ENCODE data around the gene SLAIN1.

The SLAIN1 gene

GRCh38 chr13:77715233-77715891 is 17.9 kb downstream of the SLAIN1 start:
- Histone ChIP-seq H3K27me3 (ENCODE audit: control insufficient read depth, insufficient read depth, low read length) (no peaks in the 10 kb centered on the region), H3K9me3 (ENCODE audit: control insufficient read depth, insufficient read depth, low read depth, low read length) (0 out of 2 replicates have a peak, but pooled peaks cover 8% of the 10 kb centered on the region), H3K4me3 (ENCODE audit: low read depth, low read length) (no peak overlapping the region), H3K36me3 (ENCODE audit: control insufficient read depth, insufficient read depth, low read length) (no peaks in the 10 kb centered on the region), H3K4me1 (ENCODE audit: control insufficient read depth, insufficient read depth, low read length) (no peaks in the 10 kb centered on the region; the same call in 1 of the 2 replicates), H3K27ac (ENCODE audit: low read depth, low read length) (no peak overlapping the region), H3K9ac (ENCODE audit: low read length) (no peak overlapping the region)

- H3K4me1 ChIP-seq (ENCODE audit: control insufficient read depth, insufficient read depth, low read length) = no peaks in the 10 kb centered on the region; the same call in 1 of the 2 replicates
- H3K27ac ChIP-seq (ENCODE audit: low read depth, low read length) = no peak overlapping the region
- H3K9ac ChIP-seq (ENCODE audit: low read length) = no peak overlapping the region
- no peaks in the 10 kb centered on the region for H3K36me3 ChIP-seq (ENCODE audit: control insufficient read depth, insufficient read depth, low read length)
- H3K4me3 ChIP-seq (ENCODE audit: low read depth, low read length) = no peak overlapping the region
- 0 out of 2 replicates have a peak, but pooled peaks cover 1% of the 10 kb centered on the region for H3K9me3 ChIP-seq (ENCODE audit: control insufficient read depth, insufficient read depth, low read depth, low read length)
- no peaks in the 10 kb centered on the region for H3K27me3 ChIP-seq (ENCODE audit: control insufficient read depth, insufficient read depth, low read length)
Observed at GRCh38 chr13:77716692-77717091, 19.2 kb downstream of the SLAIN1 start.

- H3K27me3 ChIP-seq (ENCODE audit: control insufficient read depth, insufficient read depth, low read length) = no peaks in the 10 kb centered on the region
- no peak overlapping the region for H3K9ac ChIP-seq (ENCODE audit: low read length)
- no peaks in the 10 kb centered on the region for H3K36me3 ChIP-seq (ENCODE audit: control insufficient read depth, insufficient read depth, low read length)
- no peak overlapping the region for H3K27ac ChIP-seq (ENCODE audit: low read depth, low read length)
- no peak overlapping the region for H3K4me3 ChIP-seq (ENCODE audit: low read depth, low read length)
- H3K9me3 ChIP-seq (ENCODE audit: control insufficient read depth, insufficient read depth, low read depth, low read length) = no peaks in the 10 kb centered on the region
- H3K4me1 ChIP-seq (ENCODE audit: control insufficient read depth, insufficient read depth, low read length) = no peaks in the 10 kb centered on the region; the same call in 1 of the 2 replicates
Observed at GRCh38 chr13:77717508-77717907, 20.0 kb downstream of the SLAIN1 start.

- Histone ChIP-seq H3K36me3 (ENCODE audit: control insufficient read depth, insufficient read depth, low read length) (no peaks in the 10 kb centered on the region; the same call in 1 of the 2 replicates), H3K4me3 (ENCODE audit: low read depth, low read length) (no peak overlapping the region), H3K4me1 (ENCODE audit: control insufficient read depth, insufficient read depth, low read length) (no peaks in the 10 kb centered on the region; the same call in 1 of the 2 replicates), H3K27me3 (ENCODE audit: control insufficient read depth, insufficient read depth, low read length) (no peaks in the 10 kb centered on the region), H3K9ac (ENCODE audit: low read length) (no peak overlapping the region), H3K9me3 (ENCODE audit: control insufficient read depth, insufficient read depth, low read depth, low read length) (no peaks in the 10 kb centered on the region), H3K27ac (ENCODE audit: low read depth, low read length) (no peak overlapping the region)
Observed at GRCh38 chr13:77719128-77719527, 21.6 kb downstream of the SLAIN1 start.

- H3K36me3 ChIP-seq (ENCODE audit: control insufficient read depth, insufficient read depth, low read length) = no peaks in the 10 kb centered on the region; the same call in 1 of the 2 replicates
- H3K9ac ChIP-seq (ENCODE audit: low read length) = no peak overlapping the region
- no peak overlapping the region for H3K27ac ChIP-seq (ENCODE audit: low read depth, low read length)
- no peaks in the 10 kb centered on the region; the same call in 1 of the 2 replicates for H3K4me1 ChIP-seq (ENCODE audit: control insufficient read depth, insufficient read depth, low read length)
- H3K4me3 ChIP-seq (ENCODE audit: low read depth, low read length) = no peak overlapping the region
- no peaks in the 10 kb centered on the region for H3K27me3 ChIP-seq (ENCODE audit: control insufficient read depth, insufficient read depth, low read length)
- H3K9me3 ChIP-seq (ENCODE audit: control insufficient read depth, insufficient read depth, low read depth, low read length) = no peaks in the 10 kb centered on the region
Observed at GRCh38 chr13:77720988-77721387, 23.5 kb downstream of the SLAIN1 start.

- H3K27me3 ChIP-seq (ENCODE audit: control insufficient read depth, insufficient read depth, low read length) = no peaks in the 10 kb centered on the region
Observed at GRCh38 chr13:77724092-77724491, 26.6 kb downstream of the SLAIN1 start.

GRCh38 chr13:77725071-77725470 is 27.6 kb downstream of the SLAIN1 start:
- Histone ChIP-seq H3K36me3 (ENCODE audit: control insufficient read depth, insufficient read depth, low read length) (no peaks in the 10 kb centered on the region; the same call in 1 of the 2 replicates), H3K27ac (ENCODE audit: low read depth, low read length) (no peak overlapping the region), H3K9ac (ENCODE audit: low read length) (no peak overlapping the region), H3K4me1 (ENCODE audit: control insufficient read depth, insufficient read depth, low read length) (peaks cover 11% of the 10 kb centered on the region), H3K4me3 (ENCODE audit: low read depth, low read length) (no peak overlapping the region), H3K27me3 (ENCODE audit: control insufficient read depth, insufficient read depth, low read length) (no peaks in the 10 kb centered on the region), H3K9me3 (ENCODE audit: control insufficient read depth, insufficient read depth, low read depth, low read length) (no peaks in the 10 kb centered on the region)

More at GRCh38 chr13:77724092-77724491, 26.6 kb downstream of the SLAIN1 start:
- H3K4me3 ChIP-seq (ENCODE audit: low read depth, low read length) = no peak overlapping the region
- H3K27ac ChIP-seq (ENCODE audit: low read depth, low read length) = no peak overlapping the region
- H3K36me3 ChIP-seq (ENCODE audit: control insufficient read depth, insufficient read depth, low read length) = no peaks in the 10 kb centered on the region; the same call in 1 of the 2 replicates
- H3K9ac ChIP-seq (ENCODE audit: low read length) = no peak overlapping the region
- H3K4me1 ChIP-seq (ENCODE audit: control insufficient read depth, insufficient read depth, low read length) = peaks cover 3% of the 10 kb centered on the region; the same call in 1 of the 2 replicates
- no peaks in the 10 kb centered on the region for H3K9me3 ChIP-seq (ENCODE audit: control insufficient read depth, insufficient read depth, low read depth, low read length)

- no peaks in the 10 kb centered on the region; the same call in 1 of the 2 replicates for H3K36me3 ChIP-seq (ENCODE audit: control insufficient read depth, insufficient read depth, low read length)
- H3K9me3 ChIP-seq (ENCODE audit: control insufficient read depth, insufficient read depth, low read depth, low read length) = no peaks in the 10 kb centered on the region
- H3K9ac ChIP-seq (ENCODE audit: low read length) = no peak overlapping the region
- H3K27ac ChIP-seq (ENCODE audit: low read depth, low read length) = no peak overlapping the region
- peaks cover 11% of the 10 kb centered on the region for H3K4me1 ChIP-seq (ENCODE audit: control insufficient read depth, insufficient read depth, low read length)
- no peaks in the 10 kb centered on the region for H3K27me3 ChIP-seq (ENCODE audit: control insufficient read depth, insufficient read depth, low read length)
- no peak overlapping the region for H3K4me3 ChIP-seq (ENCODE audit: low read depth, low read length)
Observed at GRCh38 chr13:77728265-77729125, 31.0 kb downstream of the SLAIN1 start.

GRCh38 chr13:77729502-77730221 is 32.2 kb downstream of the SLAIN1 start:
- Histone ChIP-seq H3K9me3 (ENCODE audit: control insufficient read depth, insufficient read depth, low read depth, low read length) (no peaks in the 10 kb centered on the region), H3K36me3 (ENCODE audit: control insufficient read depth, insufficient read depth, low read length) (no peaks in the 10 kb centered on the region), H3K27ac (ENCODE audit: low read depth, low read length) (no peak overlapping the region), H3K27me3 (ENCODE audit: control insufficient read depth, insufficient read depth, low read length) (no peaks in the 10 kb centered on the region), H3K4me1 (ENCODE audit: control insufficient read depth, insufficient read depth, low read length) (peaks cover 11% of the 10 kb centered on the region), H3K9ac (ENCODE audit: low read length) (no peak overlapping the region), H3K4me3 (ENCODE audit: low read depth, low read length) (no peak overlapping the region)

- Histone ChIP-seq H3K9ac (ENCODE audit: low read length) (no peak overlapping the region), H3K27ac (ENCODE audit: low read depth, low read length) (no peak overlapping the region), H3K9me3 (ENCODE audit: control insufficient read depth, insufficient read depth, low read depth, low read length) (no peaks in the 10 kb centered on the region), H3K4me3 (ENCODE audit: low read depth, low read length) (no peak overlapping the region), H3K36me3 (ENCODE audit: control insufficient read depth, insufficient read depth, low read length) (no peaks in the 10 kb centered on the region), H3K27me3 (ENCODE audit: control insufficient read depth, insufficient read depth, low read length) (no peaks in the 10 kb centered on the region), H3K4me1 (ENCODE audit: control insufficient read depth, insufficient read depth, low read length) (peaks cover 11% of the 10 kb centered on the region)
Observed at GRCh38 chr13:77730572-77730971, 33.1 kb downstream of the SLAIN1 start.

Measured in HUES6 (cell line).